Astrocyte (in vitro differentiated cells and primary cell): ENCODE results near the gene SNX15. TPM values are rescaled to one million over a fixed set of nuclear protein-coding genes. Genes with fewer than 3 reads are reported as not detected.

Experiments used
- DNase-seq: peaks from one replicate; pipeline ENCODE4 v3.0.0-alpha.2; 2010; ENCODE audit warnings: low read depth
- FAIRE-seq: peaks from 2 replicates; lab custom pipeline; 2011; peaks lifted over from hg19 to GRCh38; lab: Jason Lieb, UNC
- H2AFZ ChIP-seq: 2 replicates; pipeline ENCODE4 v1.6.0; 2012; ENCODE audit warnings: low read depth, low read length, inconsistent platforms
- H3K27ac ChIP-seq: 2 replicates; pipeline ENCODE4 v1.5.1; 2011; ENCODE audit warnings: low read depth, low read length, inconsistent platforms
- H3K27me3 ChIP-seq: 2 replicates; pipeline ENCODE4 v1.6.0; 2011; ENCODE audit warnings: low read length, inconsistent platforms; ENCODE audit not compliant: insufficient read depth
- H3K36me3 ChIP-seq: 2 replicates; pipeline ENCODE4 v1.5.1; 2011; ENCODE audit warnings: low read length, inconsistent platforms; ENCODE audit not compliant: insufficient read depth
- H3K4me1 ChIP-seq: 2 replicates; pipeline ENCODE4 v1.5.1; 2011; ENCODE audit warnings: low read length, inconsistent platforms; ENCODE audit not compliant: insufficient read depth
- H3K4me2 ChIP-seq: 2 replicates; pipeline ENCODE4 v1.6.0; 2012; ENCODE audit warnings: low read length, inconsistent platforms
- H3K4me3 ChIP-seq: 2 replicates; pipeline ENCODE4 v1.5.1; 2011; ENCODE audit warnings: low read depth, mild to moderate bottlenecking, low read length, inconsistent platforms; ENCODE audit not compliant: insufficient read depth
- H3K79me2 ChIP-seq: 2 replicates; pipeline ENCODE4 v1.6.0; 2012; ENCODE audit warnings: mild to moderate bottlenecking, low read length, inconsistent platforms; ENCODE audit not compliant: insufficient read depth
- H3K9ac ChIP-seq: 2 replicates; pipeline ENCODE4 v1.6.0; 2012; ENCODE audit warnings: mild to moderate bottlenecking, low read length, inconsistent platforms
- H3K9me3 ChIP-seq: 2 replicates; pipeline ENCODE4 v1.5.1; 2012; ENCODE audit warnings: low read depth, mild to moderate bottlenecking, low read length, inconsistent platforms; ENCODE audit not compliant: insufficient read depth
- H4K20me1 ChIP-seq: 2 replicates; pipeline ENCODE4 v1.6.0; 2012; ENCODE audit warnings: low read length, inconsistent platforms; ENCODE audit not compliant: insufficient read depth
- H3K27ac Mint-ChIP-seq: one replicate; pipeline ENCODE4 v1.8.0; 2021; ENCODE audit warnings: mild to moderate bottlenecking, mixed read lengths; ENCODE audit not compliant: unreplicated experiment
- H3K27me3 Mint-ChIP-seq: one replicate; pipeline ENCODE4 v1.8.0; 2021; ENCODE audit warnings: low read depth, mixed read lengths; ENCODE audit not compliant: unreplicated experiment
- H3K36me3 Mint-ChIP-seq: one replicate; pipeline ENCODE4 v1.8.0; 2021; ENCODE audit warnings: low read depth, mixed read lengths; ENCODE audit not compliant: unreplicated experiment
- H3K4me1 Mint-ChIP-seq: one replicate; pipeline ENCODE4 v1.8.0; 2021; ENCODE audit warnings: low read depth, mixed read lengths; ENCODE audit not compliant: unreplicated experiment
- H3K4me3 Mint-ChIP-seq: one replicate; pipeline ENCODE4 v1.8.0; 2021; ENCODE audit warnings: mild to moderate bottlenecking, moderate library complexity, mixed read lengths; ENCODE audit not compliant: unreplicated experiment
- H3K9me3 Mint-ChIP-seq: one replicate; pipeline ENCODE4 v1.8.0; 2021; ENCODE audit warnings: mild to moderate bottlenecking, mixed read lengths; ENCODE audit not compliant: unreplicated experiment
- CTCF ChIP-seq: IDR thresholded peaks from 2 replicates; pipeline ENCODE4 v1.5.1; 2011; ENCODE audit warnings: low read depth, mild to moderate bottlenecking, inconsistent platforms, low read length, moderate library complexity; ENCODE audit not compliant: insufficient read depth
- EZH2 ChIP-seq: IDR thresholded peaks from 2 replicates; pipeline ENCODE4 v1.6.1; 2012; ENCODE audit warnings: mild to moderate bottlenecking, low read length, inconsistent platforms; ENCODE audit not compliant: insufficient read depth
- total RNA-seq: library from RNA; stranded (reverse); gene quantifications from 2 replicates; pipeline ENCODE4 v1.2.1, GENCODE V29; 2021

The SNX15 gene
- total RNA-seq, 1 donor from 2014 or later, result 18.5 TPM

- Mint-ChIP-seq H3K4me3 (peak overlapping the region; percentile 93), H3K27me3 (peaks cover 2% of the 10 kb centered on the region), H3K4me1 (peaks cover 4% of the 10 kb centered on the region), H3K27ac (peak overlapping the region; percentile 41), H3K36me3 (peaks cover 13% of the 10 kb centered on the region), H3K9me3 (no peaks in the 10 kb centered on the region)
- Histone ChIP-seq H3K79me2 (peaks cover 12% of the 10 kb centered on the region), H3K4me3 (no peak overlapping the region), H3K9ac (no peak overlapping the region), H3K4me2 (peak overlapping the region; percentile 50), H3K4me1 (peaks cover 3% of the 10 kb centered on the region), H4K20me1 (peaks cover 16% of the 10 kb centered on the region), H3K27me3 (no peaks in the 10 kb centered on the region), H2AFZ (no peak overlapping the region), H3K36me3 (peaks cover 4% of the 10 kb centered on the region), H3K27ac (no peak overlapping the region), H3K9me3 (no peaks in the 10 kb centered on the region)
- FAIRE-seq, result no peak
- TF ChIP-seq CTCF (no peak), EZH2 (no peak)
- no peak for DNase-seq
These were observed 15.7 kb downstream of the SNX15 start for GRCh38 chr11:65042891-65043290.

- Histone ChIP-seq H3K27ac (no peak overlapping the region), H3K4me2 (no peak overlapping the region), H3K9ac (no peak overlapping the region), H3K79me2 (peaks cover 12% of the 10 kb centered on the region), H4K20me1 (peaks cover 16% of the 10 kb centered on the region), H3K36me3 (no peaks in the 10 kb centered on the region), H2AFZ (no peak overlapping the region), H3K27me3 (no peaks in the 10 kb centered on the region), H3K4me1 (peaks cover 3% of the 10 kb centered on the region), H3K4me3 (no peak overlapping the region), H3K9me3 (no peaks in the 10 kb centered on the region)
- Mint-ChIP-seq H3K4me3 (no peak overlapping the region), H3K27me3 (peaks cover 2% of the 10 kb centered on the region), H3K9me3 (no peaks in the 10 kb centered on the region), H3K4me1 (peaks cover 4% of the 10 kb centered on the region), H3K27ac (no peak overlapping the region), H3K36me3 (peaks cover 13% of the 10 kb centered on the region)
- DNase-seq, result peak; percentile 8
- TF ChIP-seq CTCF (no peak), EZH2 (no peak)
- no peak for FAIRE-seq
These were observed 16.8 kb downstream of the SNX15 start for GRCh38 chr11:65043881-65044501.

- no peak for FAIRE-seq
These were observed 17.8 kb downstream of the SNX15 start for GRCh38 chr11:65045061-65045460.

More at GRCh38 chr11:65045061-65045460, 17.8 kb downstream of the SNX15 start:
- no peak for DNase-seq
- Mint-ChIP-seq H3K4me3 (no peak overlapping the region), H3K4me1 (peaks cover 4% of the 10 kb centered on the region), H3K27ac (no peak overlapping the region), H3K36me3 (peaks cover 13% of the 10 kb centered on the region), H3K27me3 (peaks cover 2% of the 10 kb centered on the region), H3K9me3 (no peaks in the 10 kb centered on the region)
- Histone ChIP-seq H4K20me1 (peaks cover 16% of the 10 kb centered on the region), H3K4me3 (no peak overlapping the region), H3K9me3 (no peaks in the 10 kb centered on the region), H3K79me2 (peaks cover 12% of the 10 kb centered on the region), H3K4me2 (no peak overlapping the region), H3K36me3 (no peaks in the 10 kb centered on the region), H3K27me3 (no peaks in the 10 kb centered on the region), H3K27ac (no peak overlapping the region), H2AFZ (no peak overlapping the region), H3K4me1 (peaks cover 3% of the 10 kb centered on the region), H3K9ac (no peak overlapping the region)
- TF ChIP-seq EZH2 (no peak), CTCF (no peak)
